Ureter (tissue), 1 donor: Measurements from ENCODE around the gene SAPCD2. TPM values are rescaled to one million over a fixed set of nuclear protein-coding genes. Genes with fewer than 3 reads are reported as not detected.

Source experiments
- DNase-seq: peaks from one replicate; pipeline ENCODE4 v3.0.0-alpha.2; 2020; ENCODE audit warnings: low spot score
- total RNA-seq: library from RNA; stranded (reverse); gene quantifications from one replicate; pipeline ENCODE4 v1.2.4, GENCODE V29; 2023
- donor health status: DM: yes; HTN: yes; CAD: no.

Gene SAPCD2
- total RNA-seq, 1 donor from 2014 or later, result 1.6 TPM

GRCh38 chr9:137019891-137020683, 50.3 kb downstream of the SAPCD2 start:
- DNase-seq, result no peak

- DNase-seq, result no peak
These were observed 51.4 kb downstream of the SAPCD2 start for GRCh38 chr9:137018761-137019559.

GRCh38 chr9:137017791-137018497, 52.4 kb downstream of the SAPCD2 start:
- no peak for DNase-seq

- DNase-seq, result no peak
These were observed 53.3 kb downstream of the SAPCD2 start for GRCh38 chr9:137017071-137017470.

- DNase-seq, result no peak
These were observed 53.9 kb downstream of the SAPCD2 start for GRCh38 chr9:137016436-137016835.

GRCh38 chr9:137015976-137016375, 54.4 kb downstream of the SAPCD2 start:
- no peak for DNase-seq

- no peak for DNase-seq
These were observed 54.8 kb downstream of the SAPCD2 start for GRCh38 chr9:137015540-137015930.

GRCh38 chr9:137014776-137015539, 55.4 kb downstream of the SAPCD2 start:
- DNase-seq, result no peak

- no peak for DNase-seq
These were observed 56.2 kb downstream of the SAPCD2 start for GRCh38 chr9:137014166-137014565.

- DNase-seq, result no peak
These were observed 56.8 kb downstream of the SAPCD2 start for GRCh38 chr9:137013571-137013940.

GRCh38 chr9:137012694-137013570, 57.4 kb downstream of the SAPCD2 start:
- no peak for DNase-seq

Other genes with a start within 250 kb of the SAPCD2 start
- gene AJM1, start 228.1 kb downstream of the SAPCD2 start, total RNA-seq, result 4.8 TPM
- gene PHPT1, start 221.1 kb downstream of the SAPCD2 start, total RNA-seq, result 109 TPM
- 10.7 TPM for gene MAMDC4, start 218.2 kb downstream of the SAPCD2 start, total RNA-seq
- 338 TPM for gene EDF1, start 204.2 kb downstream of the SAPCD2 start, total RNA-seq
- gene TRAF2, start 184.0 kb downstream of the SAPCD2 start, total RNA-seq, result 16.4 TPM
- gene FBXW5, start 125.8 kb downstream of the SAPCD2 start, total RNA-seq, result 62.4 TPM
- gene C8G, start 125.3 kb downstream of the SAPCD2 start, total RNA-seq, result 1.6 TPM
- gene LCN12, start 118.3 kb downstream of the SAPCD2 start, total RNA-seq, result 3.4 TPM
- gene PTGDS, start 93.1 kb downstream of the SAPCD2 start, total RNA-seq, result 111 TPM
- gene LCNL1, start 87.6 kb downstream of the SAPCD2 start, total RNA-seq, result 1.7 TPM
- gene PAXX, start 78.1 kb downstream of the SAPCD2 start, total RNA-seq, result 51.5 TPM
- gene CLIC3, start 74.0 kb downstream of the SAPCD2 start, total RNA-seq, result 3.6 TPM
- 25.7 TPM for gene ABCA2, start 42.3 kb downstream of the SAPCD2 start, total RNA-seq
- gene FUT7, start 38.5 kb downstream of the SAPCD2 start, total RNA-seq, result not detected
- 138 TPM for gene NPDC1, start 24.4 kb downstream of the SAPCD2 start, total RNA-seq
- gene ENTPD2, start 16.5 kb downstream of the SAPCD2 start, total RNA-seq, result 1.3 TPM
- gene UAP1L1, start 7.0 kb upstream of the SAPCD2 start, total RNA-seq, result 12.7 TPM
- gene MAN1B1, start 16.4 kb upstream of the SAPCD2 start, total RNA-seq, result 57.8 TPM
- 157 TPM for gene DPP7, start 44.2 kb upstream of the SAPCD2 start, total RNA-seq
- gene GRIN1, start 68.6 kb upstream of the SAPCD2 start, total RNA-seq, result 0.21 TPM
- gene LRRC26, start 99.5 kb upstream of the SAPCD2 start, total RNA-seq, result not detected
- not detected for gene TMEM210, start 101.5 kb upstream of the SAPCD2 start, total RNA-seq
- 74.5 TPM for gene ANAPC2, start 118.0 kb upstream of the SAPCD2 start, total RNA-seq
- gene SSNA1, start 118.1 kb upstream of the SAPCD2 start, total RNA-seq, result 58.3 TPM
- 17.6 TPM for gene TPRN, start 130.2 kb upstream of the SAPCD2 start, total RNA-seq
- gene TMEM203, start 135.1 kb upstream of the SAPCD2 start, total RNA-seq, result 36.2 TPM
- 20.3 TPM for gene NDOR1, start 135.1 kb upstream of the SAPCD2 start, total RNA-seq
- gene RNF208, start 151.7 kb upstream of the SAPCD2 start, total RNA-seq, result 6.5 TPM
- gene CYSRT1, start 154.6 kb upstream of the SAPCD2 start, total RNA-seq, result 1.9 TPM
- gene RNF224, start 156.9 kb upstream of the SAPCD2 start, total RNA-seq, result 0.34 TPM
- not detected for gene SLC34A3, start 160.3 kb upstream of the SAPCD2 start, total RNA-seq
- 351 TPM for gene TUBB4B, start 170.7 kb upstream of the SAPCD2 start, total RNA-seq
- not detected for gene STPG3, start 180.7 kb upstream of the SAPCD2 start, total RNA-seq
- gene NELFB, start 184.8 kb upstream of the SAPCD2 start, total RNA-seq, result 45.2 TPM
- gene TOR4A, start 207.2 kb upstream of the SAPCD2 start, total RNA-seq, result 15.4 TPM
- 7.1 TPM for gene NRARP, start 231.7 kb upstream of the SAPCD2 start, total RNA-seq